ENCODE measurements around the gene TREH. TPM values are rescaled to one million over a fixed set of nuclear protein-coding genes. Genes with fewer than 3 reads are reported as not detected.

The TREH gene
- total RNA-seq, 1 donor from 2014 or later: not detected

GRCh38 chr11:118663381-118663780 lies 16.1 kb downstream of the TREH start:
- no peak for DNase-seq

GRCh38 chr11:118662401-118663271 lies 16.8 kb downstream of the TREH start:
- no peak for DNase-seq

- no peak for DNase-seq
Measured at GRCh38 chr11:118661425-118662301, 17.8 kb downstream of the TREH start.

GRCh38 chr11:118660681-118661424 lies 18.6 kb downstream of the TREH start:
- DNase-seq: no peak

GRCh38 chr11:118659953-118660680 lies 19.3 kb downstream of the TREH start:
- no peak for DNase-seq

- DNase-seq: peak; percentile 90
Measured at GRCh38 chr11:118659314-118659952, 20.0 kb downstream of the TREH start.

GRCh38 chr11:118658429-118659313 lies 20.8 kb downstream of the TREH start:
- DNase-seq: peak; percentile 41

GRCh38 chr11:118657709-118658428 lies 21.6 kb downstream of the TREH start:
- no peak for DNase-seq

GRCh38 chr11:118657238-118657637 lies 22.2 kb downstream of the TREH start:
- no peak for DNase-seq

- no peak for DNase-seq
Measured at GRCh38 chr11:118656563-118657165, 22.8 kb downstream of the TREH start.

GRCh38 chr11:118655486-118656190 lies 23.8 kb downstream of the TREH start:
- no peak for DNase-seq

GRCh38 chr11:118653684-118654390 lies 25.6 kb downstream of the TREH start:
- DNase-seq: no peak

GRCh38 chr11:118652681-118653181 lies 26.7 kb downstream of the TREH start:
- no peak for DNase-seq

- no peak for DNase-seq
Measured at GRCh38 chr11:118651820-118652219, 27.6 kb downstream of the TREH start.

- DNase-seq: no peak
Measured at GRCh38 chr11:118650366-118650765, 29.1 kb downstream of the TREH start.

- DNase-seq: no peak
Measured at GRCh38 chr11:118649941-118650340, 29.5 kb downstream of the TREH start.

GRCh38 chr11:118648291-118648690 lies 31.2 kb downstream of the TREH start:
- no peak for DNase-seq

- DNase-seq: no peak
Measured at GRCh38 chr11:118646393-118646792, 33.1 kb downstream of the TREH start.

All from dermis blood vessel endothelial cell (primary cell).